ENCODE data around the gene HSF5.

GRCh38 chr17:58492238-58493121 is 4.3 kb upstream of the HSF5 start:
- TF ChIP-seq CTCF (IDR thresholded peaks at IDR 0.05; ENCODE audit: low read depth, low read length): no peak
- TF ChIP-seq POLR2A (IDR thresholded peaks at IDR 0.05; ENCODE audit: extremely low read depth, insufficient read length): no peak

Data from NB4 (cell line).